ENCODE data around the gene MLF1.
A peak's percentile ranks its signal among the peaks of the same experiment; 100 is the strongest.

Gene MLF1

GRCh38 chr3:158590223-158590622, 19.2 kb downstream of the MLF1 start:
- no peak for DNase-seq

DNA sequence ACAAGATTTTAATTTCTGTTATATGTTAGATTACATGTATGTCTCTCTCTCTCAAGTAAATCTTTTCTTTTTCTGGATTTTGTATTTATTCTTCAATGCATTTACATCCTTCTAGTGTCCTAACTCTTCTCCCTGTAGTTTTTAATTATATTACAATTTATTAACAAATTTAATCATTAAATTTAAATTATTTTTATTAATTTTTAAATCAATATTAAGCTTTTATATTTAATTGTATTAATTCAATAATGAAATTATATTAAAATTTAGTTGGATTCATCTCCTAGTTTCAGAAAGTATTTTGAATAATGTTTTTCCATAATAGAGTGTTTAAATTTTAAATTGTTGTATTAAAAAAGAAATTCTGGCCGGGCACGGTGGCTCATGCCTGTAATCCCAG, 29.8 kb downstream of the MLF1 start:
- DNase-seq = no peak

- DNase-seq = no peak
These were observed 31.2 kb downstream of the MLF1 start for GRCh38 chr3:158602227-158602626.

DNA sequence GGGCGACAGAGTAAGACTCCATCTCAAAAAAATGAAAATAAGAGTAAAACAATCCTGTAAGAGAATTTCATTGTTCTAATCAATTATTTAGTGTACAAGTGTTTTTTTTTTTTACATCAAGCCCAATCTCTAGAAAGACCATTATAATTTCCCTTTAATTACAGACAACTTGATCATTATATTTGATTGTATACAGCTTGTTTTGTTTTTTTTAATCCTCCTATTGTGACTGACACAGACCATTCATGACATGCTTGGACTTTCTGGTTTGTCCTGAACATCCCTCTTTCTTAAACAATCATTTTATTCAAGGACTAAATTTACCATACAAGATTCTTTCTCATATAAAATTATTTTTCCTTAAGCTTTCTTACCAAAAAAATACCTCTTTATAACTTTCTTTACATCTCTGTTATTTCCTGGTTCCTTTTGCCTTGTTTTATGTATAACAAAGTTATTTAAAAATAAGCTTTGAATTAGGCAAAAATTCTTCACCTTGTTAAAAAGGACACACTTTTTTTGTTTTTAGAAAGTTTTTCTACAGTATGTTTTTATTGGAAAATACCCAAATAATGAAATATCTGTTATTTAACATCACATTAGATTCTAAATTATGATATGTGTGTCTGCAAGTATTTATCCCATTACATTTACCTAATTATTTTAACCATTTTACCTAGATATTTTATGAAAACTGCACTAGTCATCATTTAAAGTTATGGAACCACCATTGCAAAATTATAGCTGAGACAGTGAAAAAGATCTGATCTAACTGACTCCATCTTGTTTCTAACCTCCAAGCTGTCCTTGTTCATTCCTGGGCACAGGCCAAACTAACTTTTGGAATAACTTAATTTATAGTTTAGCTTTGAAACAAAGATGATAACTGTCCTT, 47.2 kb downstream of the MLF1 start:
- DNase-seq = no peak

GRCh38 chr3:158625881-158626280, 54.9 kb downstream of the MLF1 start:
- no peak for DNase-seq

GRCh38 chr3:158631981-158632380, 61.0 kb downstream of the MLF1 start:
- DNase-seq = no peak

- DNase-seq = peak; percentile 12
These were observed 69.7 kb downstream of the MLF1 start for GRCh38 chr3:158640646-158641045.

DNA sequence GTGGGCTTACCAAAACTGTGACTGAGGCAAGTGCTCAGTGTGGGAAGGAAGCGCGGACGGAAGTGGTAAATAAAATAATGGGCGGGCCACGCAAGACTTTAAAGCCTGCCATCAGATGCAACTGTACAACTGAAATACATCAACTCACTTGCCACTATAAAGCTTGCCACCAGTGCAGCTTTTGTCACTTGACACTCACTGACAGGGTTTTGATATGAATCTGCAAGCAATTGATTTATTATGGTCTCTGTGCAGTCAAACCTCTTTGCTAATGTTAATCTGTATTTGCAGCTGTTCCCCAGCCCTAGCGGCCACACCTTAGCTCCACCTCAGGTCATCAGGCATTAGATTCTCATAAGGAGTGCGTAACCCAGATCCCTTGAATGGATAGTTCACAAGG, 71.0 kb downstream of the MLF1 start:
- DNase-seq = peak; percentile 9

GRCh38 chr3:158642474-158643210, 71.6 kb downstream of the MLF1 start:
- DNase-seq = no peak

DNA sequence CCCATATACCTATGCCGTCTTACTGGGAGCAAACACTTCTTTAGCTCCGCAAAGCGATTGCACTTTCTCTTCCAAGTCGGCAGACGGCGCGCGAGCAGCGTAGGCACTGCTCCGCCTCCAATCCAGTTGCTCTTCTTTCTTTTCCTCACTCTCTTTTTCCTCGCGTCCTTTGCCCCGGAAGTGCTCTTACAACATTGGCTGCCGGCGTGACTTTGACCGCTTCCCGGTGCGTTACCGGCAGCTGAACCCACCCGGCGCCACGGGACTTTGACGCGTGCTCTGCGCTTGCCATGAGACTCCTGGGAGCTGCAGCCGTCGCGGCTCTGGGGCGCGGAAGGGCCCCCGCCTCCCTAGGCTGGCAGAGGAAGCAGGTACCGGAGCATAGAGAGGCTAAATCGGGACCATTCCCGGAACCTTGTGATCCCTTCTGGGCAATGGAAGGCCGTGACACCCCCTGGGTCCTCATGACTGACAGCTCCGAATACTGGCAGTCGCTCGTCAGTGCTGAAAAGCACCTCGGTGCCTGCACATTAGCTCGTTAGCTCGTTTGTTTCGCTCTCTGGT, 73.4 kb downstream of the MLF1 start, which contains the start of gene GFM1:
Gene GFM1 (plus strand): TSS at position 183 of the 564 bp plus-strand sequence. CDS start 108 bp downstream, at position 291.
- DNase-seq = peak; percentile 93

DNA sequence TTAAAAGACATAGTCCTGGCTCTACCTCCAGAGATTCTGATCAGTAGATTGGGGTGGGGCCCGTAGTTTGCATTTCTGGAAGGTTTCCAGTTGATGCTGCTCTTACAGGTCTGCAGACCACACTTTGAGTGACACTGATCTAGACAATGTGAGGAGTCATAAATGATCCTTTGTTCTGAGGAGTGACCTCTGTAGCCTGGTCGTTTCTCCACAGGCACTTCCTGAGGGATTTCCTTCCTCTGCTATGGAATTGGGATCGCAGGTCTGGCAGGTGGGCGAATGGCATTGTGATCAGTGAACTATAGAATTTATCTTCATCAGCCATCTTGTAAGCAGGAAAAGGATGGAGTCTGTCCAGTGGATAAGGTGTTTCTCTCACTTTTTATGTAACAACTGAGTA, 78.8 kb downstream of the MLF1 start:
- no peak for DNase-seq

GRCh38 chr3:158651192-158651591, 80.2 kb downstream of the MLF1 start:
- DNase-seq = no peak

DNA sequence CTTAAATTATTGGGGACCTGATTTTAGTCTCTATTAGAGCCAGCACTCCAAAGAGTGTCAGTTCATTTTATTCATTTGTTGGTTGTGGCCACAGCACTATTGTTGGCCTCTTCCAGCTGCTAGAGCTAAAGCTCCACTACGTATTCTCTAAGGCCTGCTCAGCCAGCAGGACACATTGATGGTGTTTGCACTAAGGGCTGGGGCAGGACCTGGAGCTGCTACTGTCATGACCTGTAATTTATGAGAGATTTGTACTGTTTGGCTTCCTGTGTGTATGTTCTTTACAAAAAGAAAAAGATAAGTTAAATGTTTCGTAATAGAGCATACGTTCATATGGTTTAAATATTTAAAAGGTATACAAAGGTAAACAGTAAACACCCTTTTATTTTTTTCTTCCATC, 81.5 kb downstream of the MLF1 start:
- no peak for DNase-seq
